Sciatic nerve (tissue), 2 donors: ENCODE results near the gene CFAP73. TPM values are rescaled to one million over a fixed set of nuclear protein-coding genes. Genes with fewer than 3 reads are reported as not detected.

Experiments used
- ATAC-seq: fragments of 200-7000 bp; cut with Tn5 transposase; one replicate; pipeline ENCODE4 v1.9.1; 2020; ENCODE audit warnings: mild to moderate bottlenecking, moderate library complexity
- DNase-seq: peaks from one replicate; pipeline ENCODE4 v3.0.0-alpha.2; 2020; ENCODE audit warnings: low spot score
- intact Hi-C: fragments of 100-400 bp; cut with DNase I; formaldehyde crosslinking; loops from one replicate; pipeline ENCODE4 v1.14.2; 2022
- total RNA-seq: library from RNA; stranded (reverse); fragmentation: NEBNext Ultra II Directional; extraction: Animal tissue kit (Norgen Biotek cat#: 25700); gene quantifications from one replicate; pipeline ENCODE4 v1.2.1, GENCODE V29; 2021
- donor health status: DM: no; HTN: no; CAD: no.
- donor health status: DM: no; HTN: no; CAD: no.

Gene CFAP73
- total RNA-seq, 1 donor from 2014 or later = 0.98 TPM

GRCh38 chr12:113181975-113182374 lies 32.5 kb downstream of the CFAP73 start:
- intact Hi-C loops = no loop called here
- ATAC-seq (no peak), DNase-seq (no peak)

DNA sequence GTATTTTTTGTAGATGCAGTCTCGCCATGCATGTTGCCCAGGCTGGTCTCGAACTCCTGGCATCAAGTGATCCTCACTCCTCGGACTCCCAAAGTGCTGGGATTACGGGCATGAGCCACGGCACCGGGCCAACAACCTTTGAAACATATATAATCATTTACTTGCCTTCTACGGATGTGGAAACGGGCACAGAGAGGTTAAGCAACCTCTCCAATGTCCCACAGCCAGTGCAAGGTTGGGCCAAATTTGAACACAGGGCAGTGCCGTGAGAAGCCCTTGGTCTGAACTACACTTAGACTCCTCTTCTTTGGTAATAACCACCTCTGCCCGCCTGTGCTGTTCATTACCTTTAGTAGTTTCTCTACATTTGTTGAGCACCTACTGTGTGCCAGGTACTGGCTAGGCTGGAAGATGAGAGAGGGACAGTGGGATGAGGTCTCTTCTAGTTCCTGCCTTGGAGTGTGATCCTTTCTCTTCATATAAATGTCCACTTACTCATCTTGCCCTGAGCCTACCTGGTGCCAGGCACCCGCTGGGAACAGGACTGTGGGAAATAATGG lies 33.6 kb downstream of the CFAP73 start:
- ATAC-seq (no peak), DNase-seq (no peak)
- intact Hi-C loops = no loop called here

- peak; percentile 75 for ATAC-seq
- intact Hi-C loops = no loop called here
- peak; percentile 76 for DNase-seq
These were observed 34.8 kb downstream of the CFAP73 start for GRCh38 chr12:113184098-113184899.

- ATAC-seq (peak; percentile 94), DNase-seq (peak; percentile 92)
- intact Hi-C loops = no loop called here
These were observed 35.3 kb downstream of the CFAP73 start for GRCh38 chr12:113184900-113185179.

GRCh38 chr12:113185180-113186032 lies 35.9 kb downstream of the CFAP73 start, which contains the start of the genes DDX54 and RITA1:
Gene DDX54, minus strand, starts transcription at chr12:113185478. Its CDS starts 27 bp downstream, at chr12:113185451.
Gene RITA1, plus strand, starts transcription at chr12:113185721. Its CDS starts 1,026 bp downstream, at chr12:113186747.
- peak; percentile 91 for ATAC-seq
- intact Hi-C loops = no loop called here
- DNase-seq = peak; percentile 90

- ATAC-seq = no peak
- DNase-seq = no peak
- intact Hi-C loops = no loop called here
These were observed 36.5 kb downstream of the CFAP73 start for GRCh38 chr12:113186033-113186365.

GRCh38 chr12:113186666-113187325 lies 37.3 kb downstream of the CFAP73 start:
- DNase-seq (no peak), ATAC-seq (no peak)
- intact Hi-C loops = no loop called here

DNA sequence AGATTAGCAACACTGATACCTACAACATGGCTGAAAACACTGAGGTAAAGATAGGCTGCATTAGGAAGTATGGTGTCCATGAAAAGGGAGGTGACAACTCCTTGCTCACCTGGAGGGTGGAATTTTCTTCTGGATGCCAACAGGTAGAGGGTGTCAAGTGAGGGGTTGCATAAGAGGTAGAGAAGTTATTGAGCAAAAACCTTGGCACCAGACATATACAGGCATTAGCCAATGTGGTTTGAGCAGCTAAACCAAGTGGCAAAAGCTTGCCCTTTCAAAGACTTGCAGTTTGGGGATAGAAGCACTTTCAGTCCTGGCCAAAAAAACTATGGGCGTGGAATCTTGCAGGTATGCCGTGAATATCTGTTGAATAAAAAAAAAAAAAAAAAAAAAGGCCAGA lies 39.8 kb downstream of the CFAP73 start:
- intact Hi-C loops = no loop called here
- ATAC-seq (no peak), DNase-seq (no peak)

DNA sequence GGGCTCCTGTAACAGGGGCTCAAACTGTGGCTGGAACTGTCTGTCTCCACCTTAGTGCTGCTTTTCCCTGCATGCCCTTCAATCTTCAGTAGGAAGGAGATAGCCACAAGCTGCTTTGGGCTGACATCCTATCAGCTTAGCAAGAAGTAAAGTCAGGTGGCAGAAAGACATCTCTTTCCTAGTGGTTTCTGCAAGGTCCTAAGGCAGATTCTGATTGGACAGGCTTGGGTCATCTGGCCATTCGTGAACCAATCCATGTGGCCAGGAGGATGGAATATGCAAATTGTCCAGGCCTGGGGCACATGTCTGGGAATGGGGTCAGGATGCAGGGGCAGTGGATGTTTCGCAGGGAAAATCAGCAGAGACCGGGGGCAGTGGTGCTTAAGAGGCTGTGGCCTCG lies 41.2 kb downstream of the CFAP73 start:
- DNase-seq = no peak
- intact Hi-C loops = no loop called here
- no peak for ATAC-seq

- intact Hi-C loops = no loop called here
- ATAC-seq (no peak), DNase-seq (no peak)
These were observed 41.7 kb downstream of the CFAP73 start for GRCh38 chr12:113191227-113191626.

- intact Hi-C loops = no loop called here
- peak; percentile 8 for ATAC-seq
These were observed 45.5 kb downstream of the CFAP73 start for GRCh38 chr12:113194971-113195391.

DNA sequence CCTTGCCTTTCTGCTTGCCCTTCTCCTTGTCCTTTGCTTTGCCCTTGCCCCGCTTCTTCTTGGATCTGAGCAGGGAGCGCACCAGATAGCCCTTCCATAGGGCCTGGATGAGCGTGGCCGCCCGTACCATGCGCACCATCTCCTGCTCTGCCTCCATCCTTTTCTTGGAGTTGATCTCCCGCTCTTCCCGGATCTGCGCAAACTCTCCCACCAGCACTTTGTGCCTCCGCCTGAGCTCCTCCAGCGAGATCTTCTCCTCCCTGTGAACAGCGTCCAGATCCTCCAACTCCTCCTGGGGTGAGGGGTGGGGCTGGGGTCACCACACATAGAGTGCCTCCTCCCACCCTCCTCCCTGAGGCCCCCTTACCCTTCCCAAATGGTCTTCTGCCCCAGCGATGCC lies 46.1 kb downstream of the CFAP73 start:
- ATAC-seq (no peak), DNase-seq (no peak)
- intact Hi-C loops = no loop called here

More at GRCh38 chr12:113194971-113195391, 45.5 kb downstream of the CFAP73 start:
- no peak for DNase-seq

DNA sequence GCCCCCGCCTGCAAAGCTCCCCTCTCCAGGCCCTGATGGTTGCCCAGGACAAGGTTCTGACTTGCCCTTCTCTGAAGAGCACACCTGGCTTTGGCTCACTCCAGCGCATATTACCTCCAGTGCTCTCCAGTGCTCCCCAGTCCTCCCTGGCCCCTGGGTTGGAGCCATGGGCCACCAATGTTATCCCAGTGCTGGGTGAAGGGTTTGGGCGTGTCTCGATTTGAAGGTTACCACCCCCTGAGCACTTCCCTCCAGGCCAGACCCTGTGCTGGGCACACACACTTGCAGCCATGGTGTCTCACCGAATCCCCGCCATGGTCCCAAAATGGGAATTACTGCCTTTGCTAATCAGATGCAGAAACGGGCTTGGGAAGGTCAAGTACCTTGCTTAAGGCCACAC lies 47.1 kb downstream of the CFAP73 start:
- DNase-seq (no peak), ATAC-seq (peak; percentile 47)
- intact Hi-C loops = no loop called here

- intact Hi-C loops = no loop called here
- ATAC-seq (peak; percentile 93), DNase-seq (peak; percentile 77)
These were observed 47.5 kb downstream of the CFAP73 start for GRCh38 chr12:113196990-113197389.

- no peak for ATAC-seq
- intact Hi-C loops = no loop called here
These were observed 48.1 kb downstream of the CFAP73 start for GRCh38 chr12:113197518-113198077.

DNA sequence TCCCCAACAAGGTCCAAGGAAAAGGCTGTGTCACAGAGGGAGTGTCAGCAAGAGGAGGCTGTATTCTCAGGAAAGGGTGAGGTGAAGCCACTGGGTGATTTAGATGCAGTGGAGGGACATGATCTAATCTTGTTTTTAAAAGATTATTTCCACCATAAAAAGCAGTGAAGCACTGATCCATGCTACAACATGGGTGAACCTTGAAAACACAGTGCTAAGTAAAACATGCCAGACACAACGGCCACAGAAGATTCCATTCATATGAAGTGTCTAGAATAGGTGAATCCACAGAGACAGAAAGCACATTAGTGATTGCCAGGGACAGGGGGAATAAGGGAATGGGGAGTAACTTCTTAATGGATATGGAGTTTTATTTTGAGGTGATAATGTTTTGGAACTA lies 48.8 kb downstream of the CFAP73 start:
- DNase-seq (no peak), ATAC-seq (no peak)
- intact Hi-C loops = no loop called here

More at GRCh38 chr12:113197518-113198077, 48.1 kb downstream of the CFAP73 start:
- no peak for DNase-seq

- intact Hi-C loops = no loop called here
- no peak for DNase-seq
- ATAC-seq = no peak
These were observed 50.7 kb downstream of the CFAP73 start for GRCh38 chr12:113200021-113200797.
